ENCODE data around the gene ATP6AP1.
A peak's percentile ranks its signal among the peaks of the same experiment; 100 is the strongest.

The ATP6AP1 gene

DNA sequence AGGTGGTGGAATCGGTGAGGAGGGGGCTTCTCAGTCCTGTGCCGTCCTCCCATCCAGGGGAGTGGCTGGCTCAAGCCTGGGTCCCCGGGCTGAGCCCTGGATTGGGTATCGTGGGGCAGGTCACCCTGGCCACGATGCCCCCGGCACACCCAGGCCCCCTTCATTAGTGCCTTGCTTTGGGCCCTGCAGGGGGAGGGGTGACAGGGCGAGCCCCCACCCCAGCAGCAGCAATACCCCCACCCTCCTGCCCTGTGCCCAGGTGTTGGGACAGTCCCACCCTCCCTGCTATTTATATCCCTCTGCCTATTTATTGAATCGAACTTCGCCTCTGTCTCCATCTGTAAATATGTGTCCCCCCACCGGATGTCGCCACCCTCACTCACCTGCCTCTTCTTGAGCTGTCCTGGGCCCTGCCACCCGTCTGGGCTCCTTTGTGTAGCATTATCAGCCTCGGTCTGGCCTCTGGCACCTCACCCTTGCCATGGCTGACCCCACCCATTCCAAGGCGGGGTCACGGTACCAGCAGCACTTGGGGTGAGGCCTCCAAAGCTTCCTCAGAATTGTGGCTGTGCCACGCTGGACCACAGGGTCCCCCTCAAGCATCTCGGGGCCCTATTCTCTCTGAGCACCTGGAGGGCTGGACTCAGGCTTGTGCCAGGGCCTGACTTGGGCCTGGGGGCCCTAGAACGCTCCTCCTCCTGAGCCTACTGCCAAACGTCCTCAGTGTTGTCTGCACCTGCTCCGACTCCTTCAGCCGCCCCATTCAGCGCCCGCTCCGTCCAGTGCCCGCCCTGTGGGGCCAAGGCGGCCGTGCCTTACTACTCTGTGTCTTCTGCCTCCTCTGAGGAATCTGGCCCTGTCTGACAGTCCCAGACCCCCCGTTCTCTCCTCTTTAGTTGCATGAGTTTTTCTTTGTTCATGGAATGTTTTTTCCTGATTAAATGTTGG, 44.5 kb downstream of the ATP6AP1 start:
- no peak for DNase-seq

DNA sequence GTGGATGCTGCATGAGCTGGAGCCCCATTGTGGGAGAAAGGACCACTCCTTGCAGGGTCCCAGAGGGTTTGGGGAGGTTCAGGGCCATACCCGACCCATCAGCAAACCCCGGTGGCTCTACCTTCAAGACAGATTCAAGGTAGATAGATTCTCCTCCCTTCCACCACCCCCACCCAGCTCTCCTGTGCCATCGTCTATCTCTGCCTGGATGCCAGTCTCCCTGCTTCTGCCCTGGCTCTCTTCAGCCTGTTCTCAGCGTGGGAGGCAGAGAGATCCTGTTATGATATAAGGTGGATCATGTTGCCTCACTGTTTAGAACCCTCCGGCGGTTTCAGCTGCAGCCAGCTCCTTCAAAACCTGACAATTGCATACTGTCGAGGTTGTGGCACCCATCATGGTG, 45.2 kb downstream of the ATP6AP1 start:
- DNase-seq: no peak

DNA sequence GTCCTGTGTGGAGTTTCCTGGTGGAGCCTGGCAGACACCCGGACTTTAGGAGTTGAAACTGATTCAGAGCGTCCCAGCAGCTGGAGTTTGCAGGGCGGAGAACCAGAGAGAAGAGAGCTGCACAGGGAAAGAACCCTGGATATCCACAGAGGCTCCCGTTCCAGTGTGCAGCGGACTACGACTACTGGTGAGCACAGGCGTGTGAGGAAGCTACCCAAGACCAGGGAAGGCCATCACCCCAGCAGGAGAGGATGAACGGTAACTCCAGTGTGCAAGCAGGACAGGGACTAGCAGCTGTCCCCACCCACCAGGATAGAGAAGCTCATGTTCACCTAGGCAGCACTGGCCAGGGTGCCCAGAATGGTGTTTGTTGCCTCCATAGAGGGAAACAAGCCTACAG, 48.3 kb downstream of the ATP6AP1 start:
- no peak for DNase-seq

DNA sequence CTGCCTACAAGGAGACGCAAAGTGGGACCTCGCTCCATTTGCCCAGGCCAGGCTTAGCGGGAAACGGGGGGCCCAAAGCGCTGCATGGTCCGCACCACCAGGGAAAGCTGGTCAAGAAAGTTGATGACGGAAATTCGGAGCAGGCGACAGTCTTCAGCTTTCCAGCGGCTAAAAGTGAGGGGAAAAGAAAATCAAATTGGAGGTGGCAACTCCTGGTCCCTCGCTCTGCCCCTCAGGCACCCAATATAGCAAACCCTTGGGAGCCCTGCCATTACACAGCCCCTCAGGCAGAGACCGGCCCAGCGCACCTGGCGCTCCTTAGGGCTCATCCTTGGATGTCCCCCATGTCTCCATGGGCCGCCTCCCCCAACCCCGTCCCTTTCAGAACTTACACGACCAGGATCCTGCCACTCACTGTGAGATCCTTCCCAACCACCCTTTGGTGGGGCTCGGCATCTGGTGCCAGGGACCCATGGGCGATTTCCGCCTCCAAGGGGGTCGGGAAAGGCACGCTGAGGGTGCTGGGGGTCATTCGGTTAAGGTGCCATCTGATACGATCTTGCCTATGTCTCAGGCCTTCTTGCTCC, 49.5 kb downstream of the ATP6AP1 start:
- no peak for DNase-seq

DNA sequence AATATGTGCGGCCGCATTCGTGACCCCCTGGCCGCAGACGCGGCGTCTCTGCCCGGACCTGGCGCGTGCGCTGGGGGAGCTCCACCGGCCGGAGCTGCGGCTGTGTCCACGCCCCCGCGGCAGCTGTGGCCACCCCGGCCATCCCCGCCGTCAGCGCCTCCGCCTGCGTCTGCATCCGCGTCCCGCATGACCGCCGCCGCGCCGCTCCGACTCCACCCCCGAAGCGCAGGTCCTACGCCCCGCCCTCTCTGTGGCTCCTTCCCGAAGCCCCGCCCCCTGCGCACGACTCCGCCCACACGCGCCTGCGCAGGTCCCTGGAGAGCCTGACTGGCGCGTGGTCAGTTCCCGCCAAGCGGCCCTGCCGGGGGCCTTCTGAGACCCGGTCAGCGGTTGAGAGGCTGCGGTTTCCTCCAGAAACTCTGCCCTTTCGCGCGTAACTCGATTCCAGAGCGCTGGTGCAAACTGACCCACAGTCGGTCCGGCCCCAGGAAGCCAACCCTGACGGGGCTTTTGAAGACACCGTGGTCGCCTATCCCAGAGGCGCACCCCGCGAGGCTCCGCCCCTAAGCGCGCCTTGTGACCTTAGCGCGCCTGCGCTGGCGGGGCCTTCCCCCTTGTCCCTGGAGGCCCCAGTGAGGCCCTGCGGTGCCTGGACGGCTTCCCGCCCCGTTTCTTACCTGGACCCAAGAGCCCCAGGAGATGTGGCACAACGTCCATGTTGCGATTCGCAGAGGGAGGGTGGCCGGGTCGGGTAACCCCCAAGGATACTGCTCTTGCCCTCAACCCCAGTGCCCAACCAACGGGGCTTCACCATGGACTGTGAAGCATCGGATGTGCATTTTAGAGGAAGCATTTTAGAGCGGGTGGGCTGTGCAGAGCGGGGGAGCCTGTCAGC, 50.5 kb downstream of the ATP6AP1 start, which contains the start of gene LAGE3:
TSS of gene LAGE3 (minus strand) at position 554 of the 895 bp plus-strand sequence. CDS start at position 188, 366 bp downstream.
- peak; percentile 86 to 91 for DNase-seq

DNA sequence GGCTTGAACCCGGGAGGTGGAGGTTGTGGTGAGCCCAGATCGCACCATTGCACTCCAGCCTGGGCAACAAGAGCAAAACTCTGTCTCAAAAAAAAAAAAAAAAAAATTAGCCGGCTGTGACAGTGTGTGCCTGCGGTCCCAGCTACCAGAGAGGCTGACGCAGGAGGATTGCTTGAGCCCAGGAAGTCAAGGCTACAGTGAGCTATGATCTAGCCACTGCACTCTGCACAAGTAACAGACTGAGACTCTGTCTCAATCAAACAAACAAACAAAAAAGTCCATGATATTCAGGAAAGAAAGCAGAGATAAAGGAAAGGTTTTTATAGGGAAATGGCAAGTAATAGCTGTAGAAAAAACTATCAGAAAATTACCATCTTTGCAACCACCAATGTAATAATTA, 52.7 kb downstream of the ATP6AP1 start:
- DNase-seq: no peak

DNA sequence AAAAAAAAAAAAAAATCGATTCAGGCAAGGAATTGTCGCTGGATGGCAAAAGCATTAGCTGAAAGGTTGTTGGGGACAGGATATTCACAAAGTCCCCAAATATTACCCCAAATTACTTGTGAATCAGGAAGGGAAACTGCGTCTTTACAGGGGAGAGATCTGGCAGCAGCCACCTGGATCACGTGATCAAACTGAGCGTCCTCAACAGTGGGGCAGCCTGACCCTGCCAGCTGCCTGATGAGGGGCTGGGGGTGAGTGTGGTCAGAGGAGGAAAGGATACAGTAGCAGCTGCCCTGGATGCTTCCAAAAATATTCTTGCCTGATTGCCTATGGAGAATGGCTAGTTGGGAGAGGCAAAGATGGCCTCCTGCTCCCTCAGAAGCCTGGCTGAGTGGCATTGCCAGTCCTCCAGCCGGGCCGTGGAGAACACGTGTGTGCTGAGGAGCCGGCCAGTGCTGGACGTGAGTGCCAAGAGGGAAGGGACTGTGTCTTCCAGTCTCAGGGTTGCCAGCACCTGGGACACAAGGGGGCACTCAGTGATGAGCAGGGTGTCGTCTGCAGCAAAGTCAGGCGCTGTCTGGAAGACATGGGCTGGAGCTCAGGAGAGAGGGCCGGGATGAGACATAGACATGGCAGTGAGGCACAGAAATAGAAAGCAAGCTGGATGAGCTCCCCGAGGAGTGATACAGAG, 53.6 kb downstream of the ATP6AP1 start:
- DNase-seq: no peak

DNA sequence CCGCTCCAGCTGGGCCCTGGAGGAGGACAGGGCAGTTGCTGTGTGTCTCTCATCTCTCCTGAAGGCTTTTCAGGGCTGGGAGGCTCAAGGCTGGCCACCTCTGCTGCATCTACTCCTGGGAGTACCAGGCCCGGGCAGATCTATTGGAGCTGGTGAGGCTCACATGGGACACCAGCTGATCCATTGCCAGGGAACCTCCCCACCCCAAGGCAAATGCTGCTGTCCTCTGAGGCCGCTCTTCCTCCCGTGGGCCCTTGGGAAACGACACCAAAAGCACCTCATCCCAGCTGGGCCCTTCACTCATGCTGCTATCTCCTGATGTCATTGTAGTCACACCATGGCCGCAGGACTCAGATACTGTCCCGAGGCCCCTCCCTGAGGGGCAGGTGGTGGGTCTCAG, 54.3 kb downstream of the ATP6AP1 start:
- DNase-seq: no peak

DNA sequence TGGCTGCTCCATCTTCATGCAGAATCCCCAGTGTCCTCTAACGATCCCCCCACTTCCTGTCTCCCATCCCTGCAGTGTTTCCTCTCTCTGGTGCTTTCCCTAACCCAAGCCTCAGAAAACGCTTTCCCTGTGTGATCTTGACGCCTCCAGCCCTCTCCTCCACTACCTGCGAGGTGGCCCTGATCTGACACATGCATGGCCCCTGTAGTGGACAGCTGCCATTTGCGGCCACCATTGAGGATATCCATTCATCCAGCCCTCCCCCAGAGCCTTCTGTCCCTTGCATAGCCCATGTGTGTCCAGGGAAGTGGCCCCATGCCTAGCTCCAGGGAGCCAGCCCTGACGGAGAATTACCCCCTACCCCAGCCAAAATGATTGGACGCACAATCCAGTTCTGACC, 54.8 kb downstream of the ATP6AP1 start:
- no peak for DNase-seq

DNA sequence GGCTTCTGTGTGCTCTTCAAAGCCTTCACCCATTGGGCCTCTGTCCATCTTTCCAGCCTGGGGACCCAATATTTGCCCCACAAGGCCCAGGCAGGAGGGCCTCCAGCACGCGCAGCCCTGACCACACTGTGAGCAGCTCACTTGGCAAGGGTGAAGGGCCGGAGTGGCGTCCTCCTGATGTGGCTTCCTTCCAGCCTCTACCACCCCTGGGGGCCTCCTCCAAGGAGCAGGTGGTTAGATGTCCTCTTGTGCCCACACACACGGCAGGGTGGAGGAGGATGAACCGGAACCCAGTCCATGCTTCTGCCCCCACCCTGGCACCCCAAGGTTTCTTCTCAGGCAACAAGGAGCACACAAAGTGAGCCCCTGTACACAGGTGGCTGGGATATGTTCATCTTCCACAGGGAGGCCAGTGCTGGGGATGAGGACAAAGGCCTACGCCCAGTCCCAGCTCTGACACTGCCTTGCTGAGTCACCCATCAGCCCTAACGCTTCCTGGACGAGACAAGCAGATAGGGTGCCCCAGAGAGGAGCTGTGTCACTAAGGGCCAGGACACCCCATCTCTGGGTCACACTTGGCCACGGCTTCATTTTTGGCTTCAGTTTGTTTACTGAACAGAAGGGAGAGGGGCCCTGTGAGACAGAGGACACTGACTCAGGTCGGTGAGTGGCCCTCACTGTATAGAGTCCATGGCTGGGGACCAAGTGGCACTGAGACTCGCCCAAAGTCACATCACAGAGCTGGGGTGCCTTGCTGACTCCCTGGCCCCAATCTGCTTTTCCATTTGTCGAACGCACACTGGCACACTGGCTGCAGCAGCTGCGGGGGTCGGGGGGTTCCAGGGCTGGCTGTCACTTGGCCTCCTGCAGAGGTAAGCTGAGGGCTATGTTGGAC, 56.0 kb downstream of the ATP6AP1 start:
- DNase-seq: peak in 1 of 2 donors; percentile 17

DNA sequence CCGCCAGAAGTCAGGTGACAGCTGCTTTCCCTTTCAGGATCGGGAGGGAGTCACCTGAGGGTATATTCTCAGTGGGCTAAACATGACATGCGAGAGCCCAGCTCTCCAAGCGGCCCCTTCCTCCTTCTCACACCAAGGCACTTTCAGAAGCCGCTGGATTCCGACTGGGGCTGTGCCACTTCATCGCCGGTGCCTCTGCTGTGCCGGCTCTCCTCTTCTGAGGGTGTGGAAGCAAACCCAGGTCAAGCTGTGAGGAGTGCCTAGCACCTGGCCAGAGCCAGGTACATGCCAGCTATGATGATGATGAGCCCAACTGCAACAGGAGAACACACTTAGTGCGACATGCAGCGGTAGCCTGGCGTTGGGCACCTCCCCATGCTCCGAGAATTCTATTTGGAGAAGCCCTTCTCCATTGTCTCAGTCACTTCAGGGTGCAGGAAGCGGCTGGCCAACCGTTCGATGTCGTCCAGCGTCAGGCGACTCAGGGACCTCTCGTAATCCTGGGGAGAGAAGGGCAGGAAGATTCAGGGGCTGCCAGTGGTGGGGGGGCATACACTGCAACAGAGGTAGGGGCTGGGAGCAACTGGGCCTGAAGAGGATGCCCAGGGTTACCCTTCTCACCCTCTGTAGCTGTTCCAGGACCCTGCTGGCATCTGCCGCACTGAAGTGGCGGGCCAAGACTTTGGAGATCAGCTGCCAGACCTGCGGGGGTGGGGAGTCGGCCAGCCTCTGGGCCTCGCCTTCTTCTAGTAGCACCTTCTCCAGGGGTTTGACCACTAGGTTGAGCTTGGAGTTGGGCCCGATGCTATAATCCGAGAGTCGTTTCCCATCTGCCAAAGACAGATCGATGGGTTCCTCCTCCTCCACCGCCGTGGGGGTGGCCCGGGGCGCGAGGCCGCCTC, 56.9 kb downstream of the ATP6AP1 start:
- DNase-seq: no peak

DNA sequence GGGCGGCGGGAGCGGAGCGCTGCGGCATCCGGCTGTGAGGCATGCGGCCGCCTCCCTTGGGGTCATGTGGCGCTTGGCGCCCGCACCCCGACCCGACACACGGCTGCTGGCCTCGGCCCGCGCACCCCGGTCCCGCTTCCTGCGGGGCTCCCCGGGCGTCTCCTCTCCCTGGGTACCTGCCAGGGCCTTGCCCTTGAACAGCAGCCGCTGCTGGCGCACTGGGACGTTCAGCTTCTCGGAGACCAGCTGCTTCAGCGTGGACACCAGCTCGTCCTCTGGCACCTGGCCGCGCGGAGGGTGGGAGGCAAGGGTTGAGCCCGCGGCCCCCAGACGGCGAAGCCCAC, 57.5 kb downstream of the ATP6AP1 start:
- no peak for DNase-seq
